SK-MEL-5 (cell line): ENCODE data around the gene PPP3CB. TPM values are rescaled to one million over a fixed set of nuclear protein-coding genes. Genes with fewer than 3 reads are reported as not detected.

Experiments used
- DNase-seq: peaks from one replicate; pipeline ENCODE4 v3.0.0-alpha.2; 2016; ENCODE audit warnings: low read depth, low spot score
- in situ Hi-C: cut with HindIII; loops from 2 replicates; pipeline ENCODE4 v1.10.0; 2016; ENCODE audit warnings: low sequenced_read_pairs, high pct_unique_total_duplicates, low pct_unique_long_range_greater_than_20kb
- total RNA-seq: library from RNA; depleted of rRNA; stranded (reverse); fragments of >200 nt; shearing (Covaris generic); gene quantifications from 2 replicates; pipeline ENCODE4 v1.2.3, GENCODE V29; 2014

The PPP3CB gene
- total RNA-seq, 1 experiment from 2014 or later, result 10.3 TPM

DNA sequence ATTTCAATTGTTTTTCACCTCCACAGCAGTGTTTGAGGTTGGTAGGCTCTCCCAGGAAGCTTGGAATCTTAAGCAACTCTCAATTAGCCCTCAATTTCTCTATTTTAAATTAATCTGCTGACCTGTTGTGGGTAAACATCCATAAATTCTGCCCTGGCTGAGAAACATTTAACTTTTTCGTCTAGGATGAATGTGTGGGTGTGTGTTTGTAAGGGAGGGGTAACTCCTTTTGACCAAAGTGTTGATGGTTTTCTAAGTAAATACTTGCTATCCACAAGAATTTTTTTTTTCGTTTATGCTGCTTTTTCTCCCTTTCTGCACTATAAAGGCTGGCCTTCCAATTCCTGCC, 973 bp downstream of the PPP3CB start:
- no peak for DNase-seq
- in situ Hi-C loops, result no loop called here

DNA sequence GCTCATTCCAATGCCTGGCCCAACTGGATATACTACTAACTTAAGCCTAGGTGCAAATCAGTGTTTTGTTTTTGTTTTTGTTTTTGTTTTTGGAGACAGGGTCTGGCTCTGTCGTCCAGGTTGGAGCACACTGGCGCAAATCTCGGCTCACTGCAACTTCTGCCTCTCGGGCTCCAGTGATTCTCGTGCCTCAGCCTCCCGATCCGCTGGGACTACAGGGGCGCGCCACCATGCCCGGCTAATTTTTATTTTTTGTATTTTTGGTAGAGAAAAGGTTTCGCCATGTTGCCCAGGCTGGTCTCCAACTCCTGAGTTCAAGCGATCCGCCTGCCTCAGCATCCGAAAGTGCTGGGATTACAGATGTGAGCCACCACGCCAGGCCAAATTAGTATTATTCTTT, 1.6 kb downstream of the PPP3CB start:
- in situ Hi-C loops, result no loop called here
- no peak for DNase-seq

DNA sequence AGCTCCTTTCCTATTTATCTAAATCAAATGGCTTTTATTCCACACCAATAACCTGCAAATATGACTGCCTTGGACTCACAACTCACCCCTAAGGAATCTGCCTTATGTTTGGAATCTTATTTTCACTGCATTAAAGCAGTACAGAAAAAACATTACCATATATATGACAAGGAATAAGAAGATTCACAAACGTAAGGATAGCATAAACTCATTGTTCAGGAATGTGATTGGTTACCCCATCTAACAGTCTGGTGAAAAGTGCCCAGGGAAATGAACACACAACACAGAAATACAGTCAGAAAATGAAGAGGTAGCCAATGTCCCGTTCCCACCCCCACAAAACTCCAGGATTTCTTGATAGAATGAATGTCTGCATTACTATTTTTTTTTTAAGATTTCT, 2.0 kb downstream of the PPP3CB start:
- in situ Hi-C loops, result no loop called here
- no peak for DNase-seq

DNA sequence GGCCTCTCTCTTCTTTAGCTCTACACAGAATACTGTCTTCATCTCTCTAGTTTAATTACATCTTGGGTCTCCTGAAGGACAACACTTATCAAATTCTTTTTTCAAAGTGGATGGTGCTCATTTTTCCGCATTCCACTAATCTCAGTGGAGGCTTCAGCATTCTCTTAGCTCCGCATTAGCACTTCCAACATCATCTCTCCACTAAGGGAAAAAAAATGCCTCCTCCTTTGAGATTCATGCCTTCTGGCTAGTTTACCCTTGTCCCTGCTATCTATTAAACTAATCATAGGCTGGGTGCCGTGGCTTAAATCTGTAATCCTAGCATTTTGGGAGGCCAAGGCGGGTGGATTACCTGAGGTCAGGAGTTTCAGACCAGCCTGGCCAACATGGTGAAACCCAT, 9.2 kb downstream of the PPP3CB start:
- in situ Hi-C loops, result no loop called here
- no peak for DNase-seq

DNA sequence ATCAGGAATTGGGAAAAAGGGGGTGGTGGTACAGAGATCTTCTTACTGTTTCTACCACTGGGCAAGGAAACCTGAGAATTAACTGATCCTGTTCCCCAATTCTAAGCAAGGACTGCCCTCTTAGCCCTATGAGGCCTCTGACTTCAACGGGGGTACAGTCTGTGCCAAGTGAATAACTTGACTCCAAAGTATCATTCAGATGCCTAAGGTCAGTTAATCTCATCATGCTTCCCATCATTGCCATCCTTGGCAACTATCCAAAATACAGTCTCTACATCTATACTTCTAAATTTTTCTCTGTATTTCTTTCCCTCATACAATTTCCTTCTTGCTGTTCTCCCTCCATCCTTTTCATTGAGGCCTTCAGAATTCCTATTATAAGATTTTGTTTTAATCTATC, 10.5 kb downstream of the PPP3CB start:
- DNase-seq, result no peak
- in situ Hi-C loops, result no loop called here

DNA sequence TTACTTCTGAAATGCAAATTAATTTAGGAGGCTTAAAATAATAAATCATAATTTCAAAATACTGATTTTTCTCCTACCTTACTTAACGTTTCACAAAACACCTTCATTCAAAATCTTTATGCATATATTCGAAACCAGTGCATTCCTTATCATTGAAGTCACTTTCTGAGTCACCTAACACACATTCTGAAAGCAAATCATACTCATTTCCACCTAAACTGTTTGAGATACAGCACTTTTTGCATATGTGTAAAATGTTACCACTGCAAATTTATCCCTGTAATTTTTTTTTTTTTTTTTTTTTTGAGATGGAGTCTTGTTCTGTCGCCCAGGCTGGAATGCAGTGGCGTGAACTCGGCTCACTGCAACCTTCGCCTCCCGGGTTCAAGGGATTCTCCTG, 15.7 kb downstream of the PPP3CB start:
- in situ Hi-C loops, result no loop called here
- DNase-seq, result no peak

DNA sequence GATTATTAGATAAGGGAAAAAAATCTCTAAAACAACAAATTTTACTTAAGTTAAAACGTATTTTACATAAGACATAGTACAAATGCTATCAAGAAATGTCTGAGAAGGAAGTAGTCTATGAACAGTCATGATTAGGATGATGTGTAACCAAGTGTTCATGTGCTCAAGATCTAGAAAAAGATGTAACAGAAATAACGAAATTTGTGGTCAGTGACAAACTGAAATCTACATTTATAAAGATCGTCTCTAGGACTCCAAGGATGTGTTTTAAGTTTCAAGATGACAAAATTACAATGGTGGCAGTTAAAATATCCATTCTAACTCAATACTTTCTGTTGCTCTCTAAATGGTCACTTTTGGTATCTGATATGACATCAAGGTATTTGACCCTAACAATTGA, 17.2 kb downstream of the PPP3CB start:
- in situ Hi-C loops, result no loop called here
- DNase-seq, result no peak

DNA sequence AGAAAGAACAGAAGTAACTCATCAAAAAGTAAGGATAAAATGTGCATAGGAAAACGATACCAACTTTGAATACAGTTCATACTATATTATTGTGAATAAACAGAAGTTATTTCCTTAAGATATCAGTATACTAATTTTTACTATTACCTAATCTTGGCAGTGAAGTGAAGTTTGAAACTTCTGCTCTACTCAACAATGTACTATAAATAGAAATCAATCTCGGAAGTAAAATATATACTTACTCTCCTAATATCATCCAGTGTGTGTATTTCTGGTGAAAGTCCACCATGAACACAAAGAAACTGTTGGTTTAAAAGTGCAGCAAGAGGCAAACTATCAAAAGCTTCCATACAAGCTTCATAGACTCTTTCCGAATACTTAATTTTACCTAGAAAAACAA, 24.6 kb downstream of the PPP3CB start:
- in situ Hi-C loops, result no loop called here

DNA sequence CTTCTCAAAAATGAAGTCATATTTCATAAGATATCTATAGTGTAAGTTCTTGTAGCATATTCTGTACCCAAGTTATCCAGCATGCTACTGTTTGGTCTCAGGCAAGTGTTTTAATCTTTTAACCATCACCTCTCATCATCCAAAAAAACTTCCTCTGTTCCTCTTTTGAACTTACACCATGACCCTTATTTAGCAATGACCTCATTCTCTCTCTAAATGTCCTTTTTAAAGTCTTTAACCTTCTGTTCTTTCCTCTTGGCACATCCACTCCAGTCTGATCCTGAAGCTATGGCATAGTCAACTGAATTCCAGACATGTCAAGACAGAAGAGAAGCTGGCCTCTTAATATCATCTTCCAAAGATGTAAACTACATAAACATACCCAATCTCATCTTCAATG, 26.2 kb downstream of the PPP3CB start:
- no peak for DNase-seq
- in situ Hi-C loops, result no loop called here

More for the DNA sequence above, 24.6 kb downstream of the PPP3CB start:
- DNase-seq, result no peak

DNA sequence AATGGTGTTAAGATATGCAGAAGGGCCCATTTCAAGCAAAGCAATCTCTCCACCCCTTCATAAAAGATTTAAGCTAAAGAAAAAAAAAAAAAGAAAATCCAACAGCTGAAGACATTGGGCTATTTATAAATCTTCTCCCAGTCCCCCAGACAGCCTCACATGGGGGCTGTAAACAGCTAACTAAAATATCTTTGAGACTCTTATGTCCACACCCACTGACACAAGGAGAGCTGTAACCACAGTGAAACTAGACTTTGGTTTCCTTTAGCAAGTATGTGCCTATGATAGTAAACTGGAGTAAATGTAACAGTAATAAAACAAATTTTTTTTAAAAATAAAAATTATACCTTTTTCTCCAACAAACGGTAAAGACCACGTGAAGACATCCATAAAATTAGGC, 28.6 kb downstream of the PPP3CB start:
- DNase-seq, result no peak
- in situ Hi-C loops, result no loop called here

DNA sequence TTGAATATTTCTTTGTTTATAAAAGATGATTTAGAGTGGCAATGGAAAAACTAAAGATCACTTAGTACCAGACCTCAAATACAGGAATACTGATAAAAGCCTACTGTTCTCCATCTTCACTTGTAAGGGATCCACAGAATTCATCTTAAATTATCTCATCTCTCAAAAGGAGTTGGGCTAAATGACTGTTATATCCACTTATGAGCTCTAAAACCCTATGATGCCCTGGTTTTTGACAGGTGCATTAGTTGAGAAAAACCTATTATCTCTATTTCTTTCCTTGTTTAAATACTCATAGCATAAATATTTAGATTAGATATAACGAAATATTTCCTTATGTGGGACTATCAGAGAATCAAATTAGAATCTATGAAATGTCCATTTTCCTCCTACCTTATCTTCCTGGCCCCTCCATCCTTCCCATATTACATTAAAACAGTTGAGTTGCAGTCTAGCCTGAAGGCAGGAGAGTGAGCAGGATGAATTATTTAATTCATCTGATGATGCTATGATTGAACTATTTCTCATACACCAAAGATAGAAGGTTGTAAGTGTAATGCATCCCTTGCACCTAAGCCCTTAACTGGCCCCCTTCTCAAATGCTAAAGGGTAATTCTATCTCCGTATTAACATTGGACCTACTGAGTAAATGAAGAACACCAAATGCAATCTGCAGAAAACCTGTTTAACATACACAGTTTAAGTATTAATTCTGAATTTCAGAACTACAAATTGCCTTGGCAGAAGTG, 29.7 kb downstream of the PPP3CB start:
- in situ Hi-C loops, result no loop called here
- no peak for DNase-seq

DNA sequence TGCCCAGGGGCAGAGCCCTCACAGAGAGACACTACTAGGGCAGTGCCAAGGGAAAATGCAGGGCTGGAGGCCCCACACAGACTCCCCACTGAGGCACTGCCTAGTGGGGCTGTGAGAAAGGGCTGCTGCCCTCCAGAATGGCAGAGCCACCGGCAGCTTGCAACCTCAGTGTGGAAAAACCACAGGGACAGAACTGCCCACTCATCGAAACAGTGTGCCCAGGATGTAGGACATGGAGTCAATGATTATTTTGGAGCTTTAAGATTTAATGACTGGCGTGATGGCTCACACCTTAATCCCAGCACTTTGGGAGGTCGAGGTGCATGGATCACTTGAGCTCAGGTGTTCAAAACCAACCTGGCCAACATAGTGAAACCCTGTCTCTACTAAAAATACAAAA, 34.9 kb downstream of the PPP3CB start:
- in situ Hi-C loops, result no loop called here
- no peak for DNase-seq

DNA sequence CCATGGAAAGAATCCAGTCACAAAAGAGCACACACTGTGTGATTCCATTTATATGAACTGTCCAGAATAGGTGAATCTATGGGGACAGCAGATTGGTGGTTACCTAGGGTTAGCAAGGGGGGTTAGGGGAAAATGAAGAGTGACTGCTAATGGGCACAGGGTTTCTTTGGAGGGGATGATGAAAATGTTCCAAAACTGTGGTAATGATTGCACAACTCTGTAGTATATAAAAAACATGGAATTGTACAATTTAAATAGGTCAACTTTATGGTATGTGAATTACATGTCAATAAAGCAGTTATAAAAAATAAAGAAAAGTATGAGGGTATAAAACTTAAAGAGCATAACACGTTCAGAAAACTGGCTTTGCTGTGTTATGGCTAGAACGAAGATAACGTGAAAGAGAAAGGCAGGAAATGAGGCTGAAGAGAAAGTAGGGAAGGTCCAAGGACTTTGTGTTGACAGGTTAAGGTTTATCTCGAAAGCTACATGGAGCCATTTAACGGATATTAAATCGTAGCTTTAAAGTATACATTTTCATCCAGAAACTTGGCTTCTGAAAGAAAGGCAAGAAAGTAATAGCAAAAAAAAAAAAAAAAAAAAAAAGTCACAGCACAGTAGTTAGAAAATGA, 36.0 kb downstream of the PPP3CB start:
- DNase-seq, result peak; percentile 18
- in situ Hi-C loops, result no loop called here

DNA sequence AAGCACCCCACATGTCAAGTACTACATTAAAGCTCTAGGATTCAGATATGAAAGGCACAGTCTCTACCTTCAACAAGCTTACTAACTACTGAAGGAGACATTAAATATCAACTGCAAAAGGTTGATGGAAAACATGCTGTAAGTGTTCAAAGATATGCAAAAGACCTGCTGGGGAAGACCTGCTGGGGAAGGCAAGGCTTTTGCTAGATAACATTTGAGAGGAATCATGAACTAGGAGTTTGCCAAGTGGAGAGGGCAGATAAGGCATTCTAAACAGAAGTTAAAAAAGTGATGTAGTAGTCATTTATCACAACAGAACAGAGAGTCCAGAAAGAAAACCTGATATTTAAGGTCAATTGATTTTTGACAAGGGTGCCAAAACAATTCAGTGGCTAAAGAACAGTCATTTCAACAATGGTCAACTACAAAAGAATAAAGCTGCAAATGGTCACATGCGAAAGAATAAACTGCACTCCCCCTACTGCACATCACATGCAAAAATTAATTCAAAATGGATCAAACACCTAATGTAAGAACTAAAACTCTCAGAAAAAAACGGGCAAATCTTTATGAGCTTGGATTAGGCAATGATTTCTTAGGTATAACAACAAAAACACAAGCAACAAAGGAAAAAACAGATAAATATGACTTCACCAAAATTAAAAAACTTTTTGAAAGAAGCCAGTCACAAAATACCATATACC, 39.5 kb downstream of the PPP3CB start:
- DNase-seq, result no peak
- in situ Hi-C loops, result no loop called here

DNA sequence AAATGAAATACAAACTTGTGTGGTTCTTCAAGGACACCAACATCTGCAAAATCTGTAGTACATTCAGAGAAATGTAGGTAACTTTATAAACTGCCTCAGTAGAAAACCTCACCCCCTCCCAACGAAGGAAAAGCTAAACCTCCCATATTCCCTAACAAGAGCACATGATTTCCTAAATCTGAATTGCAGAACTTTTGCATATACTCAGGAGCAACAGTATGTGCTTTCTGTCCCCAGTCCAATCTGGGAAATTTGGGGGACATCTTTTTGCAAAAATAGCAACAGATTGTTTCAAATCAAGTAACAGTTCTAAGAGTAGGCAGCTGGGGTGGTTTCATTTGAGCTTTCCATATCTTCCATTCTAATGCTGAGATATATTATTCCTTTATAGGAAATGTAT, 46.7 kb downstream of the PPP3CB start:
- DNase-seq, result no peak
- in situ Hi-C loops, result no loop called here

DNA sequence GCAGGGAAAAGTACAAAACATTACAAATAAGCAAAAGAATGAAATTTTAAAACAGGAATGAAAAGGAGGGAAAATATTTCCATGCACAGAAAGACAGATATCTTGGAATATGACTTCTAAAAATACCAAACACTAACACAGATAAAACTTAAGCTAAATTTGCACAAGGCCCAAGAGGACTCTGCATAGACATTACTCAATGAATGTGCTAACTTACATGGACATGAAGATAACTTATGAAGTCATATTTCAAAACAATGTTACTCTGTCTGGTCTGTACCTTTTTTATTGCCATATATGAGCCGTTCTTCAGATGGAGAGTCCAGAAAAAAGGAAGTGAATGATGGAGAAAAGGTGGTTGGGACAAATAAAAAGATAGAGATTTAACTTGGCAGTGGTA, 47.4 kb downstream of the PPP3CB start:
- in situ Hi-C loops, result no loop called here
- no peak for DNase-seq

DNA sequence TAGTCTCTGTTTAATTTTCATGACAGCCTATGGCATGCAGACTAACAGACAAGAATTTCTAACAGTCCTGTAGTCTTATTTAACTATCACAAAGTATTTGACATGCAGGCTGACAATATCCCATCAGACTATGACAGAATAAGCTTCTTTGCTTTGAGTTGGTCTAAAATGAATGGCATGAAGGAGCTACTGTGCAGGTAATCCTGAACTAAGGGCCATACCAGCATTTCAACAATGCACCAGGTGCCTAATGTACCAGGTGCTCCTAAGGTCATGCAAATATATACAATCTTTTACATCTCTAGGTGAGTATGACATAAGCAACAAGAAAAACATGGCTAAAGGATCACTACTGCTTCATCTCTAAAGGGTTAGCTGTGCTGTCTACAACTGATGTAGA, 48.9 kb downstream of the PPP3CB start:
- in situ Hi-C loops, result no loop called here
- DNase-seq, result no peak

DNA sequence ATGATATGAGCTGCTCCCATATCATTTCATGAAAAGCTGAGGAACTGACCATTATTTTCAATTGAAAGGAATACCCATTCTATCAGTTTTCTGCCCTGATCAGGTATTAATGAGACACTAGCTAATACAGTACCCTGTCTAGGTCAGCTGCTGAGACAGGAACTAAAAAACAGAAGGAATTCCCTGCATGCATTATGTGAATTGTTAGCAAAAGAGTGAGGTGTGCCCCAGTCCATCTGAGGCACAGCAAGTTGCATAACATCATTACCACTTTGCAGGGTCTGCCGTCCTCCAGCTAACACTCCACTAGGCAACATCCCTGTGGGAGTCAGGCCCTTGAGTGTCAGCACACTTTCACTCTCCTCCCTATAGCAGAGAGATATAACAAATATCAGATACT, 51.4 kb downstream of the PPP3CB start:
- in situ Hi-C loops, result no loop called here

More for the DNA sequence above, 51.4 kb downstream of the PPP3CB start:
- DNase-seq, result no peak
